Gastrocnemius medialis (tissue), 4 donors: Measurements from ENCODE around the gene ERGIC3.

Source experiments
- CTCF ChIP-seq, 5 experiments: fragments of 450-650 bp in 3 of 5; fragments of 200-600 bp in 2 of 5; sonication (generic) in 2 of 5; IDR thresholded peaks in 4 of 5; conservative IDR thresholded peaks in 1 of 5; 1 replicate in 4 of 5; 2 replicates in 1 of 5; pipeline ENCODE4 v1.5.1; 2016 to 2019; ENCODE audit warnings: antibody characterized with exemption in 5 of 5, mild to moderate bottlenecking in 3 of 5, moderate library complexity in 3 of 5
- POLR2A ChIP-seq, 2 donors: fragments of 450-650 bp; IDR thresholded peaks; one replicate each; pipeline ENCODE4 v1.6.1; 2017; ENCODE audit warnings: antibody characterized with exemption in 2 of 2, mild to moderate bottlenecking in 2 of 2, moderate library complexity in 2 of 2

- TF ChIP-seq CTCF (IDR thresholded peaks at IDR 0.05 in 4 of 5, conservative IDR thresholded peaks at IDR 0.05 in 1 of 5) (no peak), POLR2A (IDR thresholded peaks at IDR 0.05) (no peak)
Measured at GRCh38 chr20:35529552-35529951, 12.3 kb upstream of the ERGIC3 start, which contains the start of gene C20orf173.
